ENCODE measurements around the gene SATB2.

Gene SATB2

DNA sequence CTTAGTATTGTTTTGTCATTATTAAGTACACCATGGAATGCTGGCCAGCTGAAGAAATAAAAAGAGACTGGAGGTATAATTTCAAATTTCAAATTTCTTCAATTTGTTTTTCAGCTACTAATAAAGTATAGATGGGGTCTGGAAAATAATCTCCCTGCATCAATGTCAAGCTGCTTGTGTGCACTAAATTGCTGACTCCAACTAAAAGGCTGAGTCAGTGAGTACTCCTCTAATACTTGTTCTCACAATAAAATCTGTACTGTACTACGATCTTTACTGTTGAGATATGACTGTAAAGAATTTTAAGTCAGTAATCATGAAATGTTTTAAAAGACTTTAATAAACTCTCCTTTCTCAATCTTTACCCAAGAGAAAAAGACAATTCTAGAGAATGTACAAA is 131.9 kb downstream of the SATB2 start:
- DNase-seq (ENCODE audit: low read depth) = no peak

DNA sequence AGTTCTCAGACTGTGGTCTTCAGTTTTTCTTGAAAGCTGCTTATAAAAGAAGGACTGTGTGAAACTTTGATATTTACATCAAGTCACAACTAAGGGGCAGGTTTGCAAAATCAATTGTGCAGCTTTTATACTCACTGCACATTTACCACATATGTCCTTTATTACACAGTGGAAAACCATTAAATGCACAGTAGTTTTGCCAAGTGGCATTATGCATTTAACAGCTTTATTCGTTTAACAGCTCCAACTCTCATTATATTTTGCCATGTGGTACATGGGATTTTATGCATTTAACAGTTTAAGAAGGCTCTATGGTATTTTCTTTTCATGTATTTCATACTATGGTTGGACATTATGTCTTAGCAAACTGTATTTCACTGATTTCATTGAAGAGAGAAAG is 135.6 kb downstream of the SATB2 start:
- no peak for DNase-seq (ENCODE audit: low read depth)

DNA sequence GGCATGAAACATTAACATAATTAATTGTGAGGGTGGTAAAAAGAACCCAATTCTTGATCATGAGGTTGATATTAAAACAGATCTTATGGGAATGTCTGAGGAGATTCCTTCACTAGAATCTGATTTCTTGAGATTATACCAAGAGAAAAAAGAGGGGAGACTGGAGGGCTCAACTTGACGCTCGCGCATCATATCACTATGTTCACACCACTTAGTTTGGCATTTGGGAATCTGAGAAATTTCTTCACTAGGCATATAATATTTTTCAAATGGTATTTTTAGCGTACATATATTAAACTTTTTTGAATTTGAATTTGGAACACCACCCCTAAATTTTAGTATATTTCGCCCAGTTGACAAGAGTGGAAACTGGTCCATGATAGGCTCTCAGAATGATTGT is 140.1 kb downstream of the SATB2 start:
- no peak for DNase-seq (ENCODE audit: low read depth)

DNA sequence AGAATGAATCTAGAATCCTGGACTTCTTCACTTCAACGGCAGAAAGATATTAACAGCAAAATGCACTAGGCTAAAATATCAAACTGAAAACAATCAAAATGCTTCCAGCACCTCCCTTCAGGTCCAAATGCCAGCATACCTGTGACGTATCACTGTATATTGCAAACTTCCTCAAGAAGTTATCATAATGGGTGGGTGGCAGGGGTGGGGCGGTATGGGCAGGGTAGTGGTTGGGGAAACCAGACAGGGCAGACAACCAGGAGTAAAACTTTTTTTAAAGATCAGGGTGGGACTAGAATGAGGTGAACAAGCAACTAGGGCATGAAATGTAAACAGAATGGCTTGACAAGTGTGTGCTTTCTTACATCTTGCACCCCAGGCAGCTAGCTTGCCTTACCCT is 140.9 kb downstream of the SATB2 start:
- no peak for DNase-seq (ENCODE audit: low read depth)

DNA sequence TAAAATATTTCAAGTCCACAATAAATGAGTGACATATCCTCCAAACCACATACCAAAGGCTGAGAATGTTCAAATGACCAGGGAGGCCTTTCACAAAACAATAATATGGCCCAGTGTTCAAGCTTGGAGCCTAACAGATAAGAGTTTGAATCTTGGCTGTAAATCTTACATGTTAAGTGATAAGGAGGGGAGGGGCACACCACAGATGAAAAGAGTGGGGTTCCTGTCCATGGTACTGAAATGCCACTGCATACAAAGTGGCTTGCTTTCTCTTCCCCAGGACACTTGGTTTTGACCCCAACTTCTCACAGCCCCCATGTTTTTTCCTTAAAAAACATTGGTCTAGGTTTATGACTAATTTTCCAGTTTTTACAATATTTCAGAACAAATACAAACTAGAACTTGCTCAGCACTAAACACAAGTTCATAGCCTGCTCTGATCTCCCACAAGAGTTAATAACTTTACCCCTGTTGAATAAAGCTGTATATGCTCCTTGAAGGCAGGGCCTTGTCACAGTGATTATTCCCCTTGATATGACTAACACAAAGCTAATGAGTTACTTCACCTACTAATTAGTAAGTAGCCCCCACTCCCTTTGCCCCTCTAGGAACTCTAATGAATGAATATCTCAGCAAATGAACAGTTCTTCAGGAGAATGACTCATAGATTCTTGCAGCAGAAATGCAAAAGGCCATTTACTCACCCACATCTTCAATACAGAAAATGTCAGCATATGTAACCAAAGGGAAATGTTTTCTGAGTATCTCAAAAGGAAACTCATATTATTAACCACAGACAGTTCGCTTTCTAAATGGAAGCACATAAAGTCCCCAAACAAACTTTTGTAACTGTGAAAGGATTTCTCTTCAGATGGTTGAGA is 142.2 kb downstream of the SATB2 start:
- no peak for DNase-seq (ENCODE audit: low read depth)

DNA sequence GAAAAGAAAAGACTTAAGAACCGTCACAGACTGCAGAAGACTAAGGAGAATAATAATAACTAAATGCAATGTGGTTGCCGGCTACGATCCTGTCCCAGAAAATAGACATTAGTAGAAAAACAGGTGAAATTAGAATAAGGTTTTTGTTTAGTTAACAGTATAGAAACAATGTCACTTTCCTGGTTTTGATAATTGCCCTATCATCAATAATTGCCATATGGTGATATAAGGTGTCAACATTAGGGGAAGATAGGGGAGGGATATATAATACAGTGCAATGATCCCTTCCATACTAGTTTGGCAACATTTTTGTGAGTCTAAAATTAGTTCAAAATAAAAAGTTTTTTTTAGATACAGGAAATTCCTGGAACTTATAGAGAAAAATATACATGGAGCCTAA is 144.8 kb downstream of the SATB2 start:
- DNase-seq (ENCODE audit: low read depth) = no peak

DNA sequence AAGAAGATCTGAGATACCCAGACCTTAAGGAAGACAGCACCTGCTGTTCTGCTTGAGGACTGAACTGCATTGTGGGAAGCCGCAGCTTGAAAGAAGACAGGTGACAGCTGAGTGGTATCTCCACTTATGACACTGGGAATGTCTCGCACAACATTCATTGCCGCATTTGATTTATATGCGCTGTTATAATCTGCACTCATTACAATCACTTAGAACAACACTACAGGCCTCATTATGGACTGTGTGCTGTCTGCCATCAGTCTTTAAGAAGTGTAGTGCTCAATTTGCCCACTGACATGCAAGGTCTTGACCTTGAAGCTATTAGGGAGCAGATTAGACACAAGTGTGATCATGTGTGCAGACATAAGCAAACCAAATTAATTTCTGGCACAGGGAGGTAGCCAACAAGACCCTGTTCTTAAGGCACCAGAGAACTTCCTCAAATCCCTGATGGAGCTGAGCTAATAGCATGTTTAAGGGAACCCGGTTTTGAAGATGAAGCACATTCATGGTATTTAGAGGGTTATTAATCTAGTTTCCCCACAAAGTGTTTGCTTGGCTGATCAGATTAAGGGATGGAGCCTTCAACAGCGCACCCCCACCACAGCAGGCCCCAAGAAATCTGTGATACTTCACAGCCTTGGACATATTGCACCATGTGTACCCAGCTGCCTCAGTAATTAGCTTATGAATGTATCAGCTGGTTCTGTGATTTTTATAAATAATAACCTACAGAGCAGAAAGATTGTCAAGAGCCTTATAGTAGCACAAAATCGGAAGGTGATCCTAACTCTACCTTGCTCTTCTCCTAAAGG is 146.8 kb downstream of the SATB2 start:
- DNase-seq (ENCODE audit: low read depth) = no peak

DNA sequence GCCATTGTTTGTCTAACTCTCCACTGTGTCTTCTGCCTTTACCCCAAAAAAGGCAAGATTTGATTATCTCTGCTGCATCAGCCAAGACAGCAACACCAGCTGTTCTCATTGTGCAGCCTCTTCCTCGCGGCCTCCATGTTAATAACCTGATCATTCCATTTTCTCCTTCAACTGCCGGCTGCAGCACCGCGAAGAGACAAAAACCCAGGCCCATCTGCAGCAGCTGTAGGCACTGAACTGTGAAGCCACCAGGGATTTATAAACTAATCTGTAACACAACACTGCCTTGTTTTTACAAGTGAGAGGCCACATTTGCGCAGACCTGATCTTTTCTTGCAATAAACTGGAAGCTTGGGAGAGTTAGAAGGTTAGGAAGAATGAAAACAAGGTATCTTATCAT is 147.8 kb downstream of the SATB2 start:
- DNase-seq (ENCODE audit: low read depth) = no peak

DNA sequence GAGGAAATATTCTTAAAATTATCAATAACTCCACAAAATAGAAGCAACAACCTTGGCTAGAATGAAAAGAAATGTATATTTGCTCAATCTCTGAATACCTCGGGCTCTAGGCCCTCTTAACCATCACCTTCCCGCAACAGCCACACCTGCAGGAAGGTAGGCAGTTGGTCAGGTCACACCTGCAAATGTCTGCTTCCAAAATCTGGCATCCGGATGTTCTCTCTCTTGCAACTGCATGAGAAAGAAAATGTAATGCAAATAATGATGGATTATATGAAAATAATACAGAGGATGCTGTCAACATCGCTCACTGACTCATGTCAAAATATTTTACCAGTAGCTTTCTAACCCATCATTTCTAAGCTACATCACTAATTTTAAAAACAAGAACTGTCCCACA is 148.3 kb downstream of the SATB2 start:
- DNase-seq (ENCODE audit: low read depth) = no peak

DNA sequence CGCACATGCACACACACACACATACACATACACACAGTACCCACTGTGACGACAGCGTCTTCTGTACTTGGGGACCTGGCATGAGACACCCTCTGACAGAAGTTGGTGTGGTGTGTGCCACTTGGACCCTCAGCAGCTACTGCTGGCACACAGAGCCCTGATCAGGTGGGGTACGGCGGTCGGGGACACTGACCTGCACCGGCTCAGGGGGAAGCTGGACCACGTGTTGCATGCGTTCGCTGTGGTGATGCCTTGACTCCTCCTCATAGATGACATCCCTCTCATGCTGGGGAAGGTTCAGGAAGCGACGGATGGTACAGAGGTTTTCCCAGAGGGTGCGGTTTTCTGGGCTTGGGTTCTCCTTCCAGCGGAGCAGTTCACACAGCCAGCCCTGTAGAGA is 149.2 kb downstream of the SATB2 start:
- no peak for DNase-seq (ENCODE audit: low read depth)

DNA sequence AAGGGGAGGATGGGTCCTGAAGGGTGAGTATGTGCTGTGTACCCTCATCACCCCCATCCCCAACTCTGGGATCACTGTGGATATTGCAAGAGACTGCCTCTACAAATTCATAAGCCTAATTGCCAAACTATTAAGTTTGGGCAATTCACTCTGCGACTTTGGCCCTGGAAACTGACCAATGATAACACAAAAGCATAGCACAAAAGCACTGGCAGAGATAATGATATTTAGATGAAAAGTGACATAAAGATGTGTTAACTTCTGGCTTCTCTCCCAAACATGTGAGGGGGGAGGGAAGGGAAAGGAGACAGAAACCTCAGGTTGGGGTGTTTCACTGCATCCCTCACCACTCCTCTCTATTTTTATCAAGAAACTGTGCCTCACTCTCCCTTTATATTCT is 150.3 kb downstream of the SATB2 start:
- DNase-seq (ENCODE audit: low read depth) = no peak

DNA sequence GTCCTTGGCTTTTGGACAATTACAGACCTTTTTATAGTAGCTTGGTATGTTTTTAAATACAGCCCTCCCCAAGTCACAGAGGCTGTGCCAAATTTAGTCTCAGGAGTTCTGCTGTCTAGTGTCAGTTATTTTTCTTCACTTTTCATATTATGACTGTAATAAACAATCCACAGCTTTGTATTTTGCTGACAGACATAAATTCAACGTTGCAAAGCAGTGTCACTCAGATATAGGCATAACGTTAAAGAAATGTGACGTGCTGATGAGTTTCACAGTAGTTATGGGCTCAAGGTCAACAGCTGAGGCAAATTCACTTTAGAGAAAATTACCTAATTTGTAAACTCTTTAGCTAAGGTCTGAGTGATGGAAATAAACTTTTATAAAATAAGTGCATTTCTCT is 151.6 kb downstream of the SATB2 start:
- DNase-seq (ENCODE audit: low read depth) = no peak

DNA sequence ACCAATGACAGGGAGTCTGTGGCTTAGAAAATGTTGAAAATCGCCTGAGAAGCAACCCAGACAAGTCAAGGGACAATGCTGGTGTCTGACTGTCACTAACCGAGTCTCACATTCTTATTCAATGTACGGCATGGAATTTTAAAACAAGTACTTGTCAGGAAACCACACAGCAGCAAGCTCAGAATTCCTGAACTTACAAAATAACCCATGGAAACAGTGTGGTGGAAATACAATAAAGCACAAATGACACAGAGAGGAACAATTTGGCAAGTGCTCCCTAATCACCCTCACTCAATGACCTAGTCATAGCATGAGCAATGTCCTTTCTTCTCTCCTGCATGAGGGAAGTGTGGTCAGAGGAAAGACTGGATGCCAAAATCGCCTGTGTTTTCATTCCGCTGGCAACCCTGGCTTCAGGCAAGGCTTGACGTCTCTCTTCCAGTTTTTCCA is 154.0 kb downstream of the SATB2 start:
- DNase-seq (ENCODE audit: low read depth) = peak; percentile 55

DNA sequence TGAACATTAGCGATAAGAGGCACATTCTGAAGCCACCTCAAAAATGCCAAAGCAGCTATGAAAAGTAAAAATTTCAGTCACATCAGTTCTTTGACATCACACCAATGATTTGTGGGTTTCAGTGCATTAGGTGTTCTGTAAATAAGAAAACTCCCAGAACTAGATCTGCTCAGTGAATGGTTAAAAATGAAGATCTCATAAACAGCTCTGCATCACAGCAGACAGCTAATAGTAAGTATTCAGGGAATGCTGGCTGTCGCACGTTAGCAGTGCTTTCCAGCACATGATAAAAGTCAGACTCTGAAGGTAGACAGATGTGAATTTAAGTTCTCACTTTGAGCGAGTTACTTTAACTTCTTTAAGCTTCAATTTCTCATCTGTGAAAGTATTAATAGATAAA is 154.9 kb downstream of the SATB2 start:
- DNase-seq (ENCODE audit: low read depth) = no peak

DNA sequence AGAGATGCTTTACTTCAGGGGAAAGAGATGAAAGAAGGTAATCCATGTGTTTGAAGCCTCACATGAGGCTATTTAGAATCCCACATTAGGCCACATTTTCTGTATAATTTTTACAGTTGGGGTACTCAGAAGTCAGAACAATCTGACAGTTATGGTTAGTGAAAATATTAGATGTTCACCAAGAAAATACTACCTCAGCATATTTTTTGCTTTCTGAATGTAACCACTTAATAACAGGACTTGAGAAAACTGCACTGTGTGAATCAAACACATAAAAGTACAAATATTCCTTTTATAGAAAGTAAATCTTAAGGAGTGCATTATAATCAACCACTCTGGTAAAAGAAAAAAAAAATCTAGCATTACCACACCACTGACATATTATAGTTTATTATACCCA is 169.3 kb downstream of the SATB2 start:
- no peak for DNase-seq (ENCODE audit: low read depth)

DNA sequence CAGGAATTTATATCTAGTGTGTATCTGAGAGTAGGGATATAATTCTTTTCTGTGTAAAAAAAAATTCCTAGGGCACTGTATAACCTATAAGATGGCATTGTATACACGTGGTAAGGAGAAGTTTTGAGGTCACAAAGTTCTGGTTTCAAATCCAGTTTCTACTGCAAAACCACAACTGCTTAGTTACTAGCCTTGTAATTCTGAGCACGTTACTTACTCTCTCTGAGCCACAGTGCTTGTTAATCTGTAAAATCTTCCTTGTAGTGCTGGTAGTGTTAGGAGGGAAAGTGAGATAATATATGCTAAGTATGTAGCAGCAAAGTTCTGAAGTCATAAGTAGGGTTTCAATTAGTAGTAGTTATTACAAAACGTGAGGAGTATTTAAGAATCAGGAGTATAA is 175.4 kb downstream of the SATB2 start:
- DNase-seq (ENCODE audit: low read depth) = no peak

DNA sequence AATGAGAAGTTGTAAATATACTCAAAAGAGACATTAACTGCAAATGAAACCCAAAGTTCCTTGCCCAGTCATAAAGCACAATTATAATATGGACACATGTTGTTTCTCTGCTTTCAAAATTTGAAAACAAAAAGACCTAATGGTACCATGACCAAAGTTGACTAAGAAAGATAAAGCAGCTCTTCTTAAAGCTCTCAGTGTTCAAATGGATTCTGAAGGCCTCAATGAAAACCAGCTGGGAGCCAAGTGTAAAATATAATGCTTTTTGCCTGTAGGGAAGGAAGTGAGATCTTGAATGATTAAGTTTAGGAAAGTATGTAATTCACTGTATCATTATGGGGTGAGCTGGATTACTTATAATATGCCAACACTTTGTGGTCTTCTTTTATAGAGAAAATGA is 178.6 kb downstream of the SATB2 start:
- DNase-seq (ENCODE audit: low read depth) = no peak

DNA sequence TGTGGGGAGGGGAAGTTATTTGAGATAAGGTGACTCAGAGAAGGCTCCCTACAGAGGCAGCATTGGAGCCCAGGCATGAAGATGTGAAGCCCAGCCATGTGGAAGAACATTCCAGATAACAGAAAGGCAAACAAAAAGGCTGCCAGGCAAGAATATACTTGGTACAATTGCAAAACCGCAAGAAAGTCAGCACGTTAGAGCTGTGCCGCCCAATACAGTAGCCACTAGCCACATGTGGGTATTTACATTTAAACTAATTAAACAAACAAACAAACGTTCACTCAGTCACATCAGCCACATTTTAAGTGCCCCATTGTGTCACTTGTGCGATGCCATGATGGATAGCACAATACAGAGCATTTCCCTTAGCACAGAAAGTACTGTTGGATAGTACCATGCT is 179.6 kb downstream of the SATB2 start:
- DNase-seq (ENCODE audit: low read depth) = no peak

DNA sequence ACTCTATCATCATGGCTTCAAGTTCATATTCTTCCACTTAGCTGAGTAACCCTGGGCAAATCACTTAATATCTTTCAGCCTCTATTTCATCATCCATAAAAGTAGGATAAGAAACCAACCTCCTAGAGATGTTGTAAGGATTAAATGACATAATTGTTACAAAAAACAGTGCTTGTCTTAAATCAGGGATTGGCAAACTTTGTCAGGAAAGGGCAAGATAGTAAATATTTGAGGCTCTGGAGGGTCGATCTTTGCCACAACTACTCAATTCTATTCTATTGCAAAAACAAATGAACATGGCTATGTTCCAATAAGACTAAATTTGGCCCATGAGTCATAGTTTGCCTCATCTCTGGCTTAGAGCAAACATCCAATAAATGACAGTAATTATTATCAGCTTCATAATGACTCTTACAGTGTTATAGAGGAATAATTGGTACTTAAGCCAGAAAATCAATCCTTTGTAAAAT is 184.7 kb downstream of the SATB2 start:
- no peak for DNase-seq (ENCODE audit: low read depth)

DNA sequence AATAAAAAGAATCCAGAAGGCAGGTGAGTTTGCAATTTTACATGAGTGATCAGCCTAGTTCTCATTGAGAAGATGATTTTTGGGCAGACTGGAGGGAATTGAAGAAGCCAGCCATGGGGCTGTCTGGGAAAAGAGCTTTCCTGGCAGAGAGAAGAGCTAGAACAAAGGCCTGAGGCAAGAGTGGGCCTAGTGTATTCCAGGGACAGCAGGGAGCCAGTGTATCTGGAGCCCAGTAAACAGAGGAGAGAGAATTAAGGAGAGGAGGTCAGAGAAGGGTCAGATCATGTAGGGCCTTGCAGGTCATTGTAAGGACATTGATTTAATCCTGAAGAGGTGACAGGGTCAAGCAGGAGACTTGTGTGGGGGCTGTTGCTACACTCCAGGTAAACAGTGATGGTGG is 195.8 kb downstream of the SATB2 start:
- DNase-seq (ENCODE audit: low read depth) = no peak

DNA sequence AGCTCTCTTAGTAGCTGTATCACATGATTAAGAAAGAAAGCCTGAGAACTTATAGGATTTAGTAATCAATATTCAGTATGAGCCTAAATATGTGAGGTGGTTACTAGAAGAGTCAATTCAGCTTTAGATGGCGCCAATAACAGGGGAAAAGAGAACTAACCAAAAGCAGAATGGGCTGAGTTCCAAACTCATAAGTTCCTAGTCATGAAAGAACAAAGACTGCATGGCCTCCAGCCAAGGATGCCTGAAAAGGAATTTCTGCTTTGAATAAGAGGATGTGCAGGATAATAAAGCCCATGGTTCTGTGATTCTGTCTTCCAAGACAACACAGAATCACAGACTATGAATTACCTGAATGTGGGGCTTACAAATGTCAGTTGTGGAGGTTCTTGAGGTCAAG is 196.5 kb downstream of the SATB2 start:
- DNase-seq (ENCODE audit: low read depth) = peak; percentile 29

DNA sequence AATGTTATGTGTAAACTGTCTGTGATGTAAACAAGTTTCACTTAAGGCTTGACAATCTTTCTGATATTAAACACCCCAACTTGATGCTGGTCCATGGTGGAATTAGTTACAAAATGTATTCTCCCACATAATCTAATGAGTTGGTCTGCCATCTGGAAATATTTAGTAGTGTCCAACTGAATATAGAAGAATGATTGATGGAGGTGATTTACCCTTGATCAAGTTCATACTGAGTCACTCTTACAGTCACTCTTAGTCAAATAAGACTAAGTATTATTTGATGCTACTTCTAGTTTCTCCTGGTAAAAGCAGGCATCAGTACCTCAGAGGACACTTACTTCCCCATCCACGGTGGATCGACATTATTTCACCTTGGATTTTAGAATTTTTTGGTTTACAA is 198.1 kb downstream of the SATB2 start:
- DNase-seq (ENCODE audit: low read depth) = no peak

DNA sequence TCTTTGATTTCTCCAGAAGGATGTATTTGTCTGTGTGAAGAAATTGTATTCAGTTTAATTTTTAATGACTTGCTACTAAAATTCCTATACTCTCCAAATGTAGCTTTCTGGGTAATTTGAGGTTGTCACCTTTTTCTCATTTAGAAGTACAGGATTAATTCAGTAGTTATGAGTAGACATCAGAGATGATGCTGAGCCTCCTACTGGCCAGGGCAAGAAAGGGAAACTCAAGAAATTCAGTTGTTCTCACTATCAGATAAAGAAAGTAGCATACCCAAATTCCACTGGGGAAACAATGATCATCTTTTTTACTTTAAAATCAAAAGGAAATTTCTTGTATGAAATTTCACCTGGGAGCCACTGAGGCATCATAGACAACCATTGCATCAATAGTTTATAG is 199.4 kb downstream of the SATB2 start:
- no peak for DNase-seq (ENCODE audit: low read depth)
